Germinal center (tissue), 1 donor: ENCODE results near the gene JARID2.
"Not testable (repeated sequence)": the region's sequence is repeated elsewhere in the genome, so short reads cannot be mapped to it uniquely, and the experiment has no call there.

ENCODE experiments used
- DNase-seq: peaks from one replicate; pipeline ENCODE4 v3.0.0; 2012; ENCODE audit warnings: mixed read lengths, low spot score

Gene JARID2

GRCh38 chr6:15289456-15289855, 43.6 kb downstream of the JARID2 start:
- DNase-seq = not testable (repeated sequence)

GRCh38 chr6:15290067-15290680, 44.3 kb downstream of the JARID2 start:
- DNase-seq = no peak

- no peak for DNase-seq
These were observed 45.3 kb downstream of the JARID2 start for GRCh38 chr6:15290962-15291704.

- DNase-seq = no peak
These were observed 46.9 kb downstream of the JARID2 start for GRCh38 chr6:15292721-15293302.

- DNase-seq = no peak
These were observed 47.8 kb downstream of the JARID2 start for GRCh38 chr6:15293674-15294073.

GRCh38 chr6:15294504-15294903, 48.6 kb downstream of the JARID2 start:
- DNase-seq = no peak

- DNase-seq = no peak
These were observed 50.4 kb downstream of the JARID2 start for GRCh38 chr6:15296249-15296648.

- no peak for DNase-seq
These were observed 50.9 kb downstream of the JARID2 start for GRCh38 chr6:15296735-15297134.

- not testable (repeated sequence) for DNase-seq
These were observed 51.3 kb downstream of the JARID2 start for GRCh38 chr6:15297167-15297566.

GRCh38 chr6:15297895-15298590, 52.2 kb downstream of the JARID2 start:
- no peak for DNase-seq

GRCh38 chr6:15299430-15300131, 53.7 kb downstream of the JARID2 start:
- peak; percentile 67 for DNase-seq

GRCh38 chr6:15301179-15302006, 55.5 kb downstream of the JARID2 start:
- no peak for DNase-seq

- no peak for DNase-seq
These were observed 57.5 kb downstream of the JARID2 start for GRCh38 chr6:15303162-15303919.

GRCh38 chr6:15303920-15304291, 58.0 kb downstream of the JARID2 start:
- no peak for DNase-seq

- no peak for DNase-seq
These were observed 58.6 kb downstream of the JARID2 start for GRCh38 chr6:15304337-15305042.

GRCh38 chr6:15305496-15305895, 59.6 kb downstream of the JARID2 start:
- DNase-seq = no peak

GRCh38 chr6:15305909-15306308, 60.0 kb downstream of the JARID2 start:
- no peak for DNase-seq

GRCh38 chr6:15308435-15309213, 62.8 kb downstream of the JARID2 start:
- no peak for DNase-seq
